T follicular helper cell (primary cell): ENCODE results near the gene TRABD.
A peak's percentile ranks its signal among the peaks of the same experiment; 100 is the strongest.

Source experiments
- DNase-seq: peaks from one replicate; pipeline ENCODE4 v3.0.0-alpha.2; 2020; ENCODE audit warnings: low read depth

The TRABD gene

GRCh38 chr22:50186761-50187523, 1.2 kb downstream of the TRABD start:
- no peak for DNase-seq

GRCh38 chr22:50188356-50188755, 2.6 kb downstream of the TRABD start:
- no peak for DNase-seq

GRCh38 chr22:50189184-50189848, 3.6 kb downstream of the TRABD start:
- DNase-seq: no peak

GRCh38 chr22:50189849-50190181, 4.1 kb downstream of the TRABD start:
- no peak for DNase-seq

- peak; percentile 69 for DNase-seq
Measured at GRCh38 chr22:50190182-50190940, 4.6 kb downstream of the TRABD start.

GRCh38 chr22:50190941-50191741, 5.4 kb downstream of the TRABD start:
- peak; percentile 79 for DNase-seq

GRCh38 chr22:50192436-50193204, 6.9 kb downstream of the TRABD start:
- DNase-seq: peak; percentile 47

- DNase-seq: no peak
Measured at GRCh38 chr22:50193621-50194020, 7.9 kb downstream of the TRABD start.

- DNase-seq: no peak
Measured at GRCh38 chr22:50194037-50194805, 8.5 kb downstream of the TRABD start.

- no peak for DNase-seq
Measured at GRCh38 chr22:50196256-50196655, 10.5 kb downstream of the TRABD start.

GRCh38 chr22:50197000-50197800, 11.5 kb downstream of the TRABD start:
- DNase-seq: no peak

- DNase-seq: no peak
Measured at GRCh38 chr22:50197856-50198623, 12.3 kb downstream of the TRABD start.

- DNase-seq: no peak
Measured at GRCh38 chr22:50198624-50199017, 12.9 kb downstream of the TRABD start.

- no peak for DNase-seq
Measured at GRCh38 chr22:50199251-50199721, 13.6 kb downstream of the TRABD start.

- no peak for DNase-seq
Measured at GRCh38 chr22:50199829-50200460, 14.2 kb downstream of the TRABD start.

- peak; percentile 76 for DNase-seq
Measured at GRCh38 chr22:50200461-50201190, 14.9 kb downstream of the TRABD start, which contains the start of gene SELENOO. Gene SELENOO (plus strand): TSS chr22:50201011. CDS start chr22:50201037, 26 bp downstream.
